ENCODE results near the gene CCDC34.

Gene CCDC34

GRCh38 chr11:27384227-27384626, 21.2 kb upstream of the CCDC34 start:
- no peaks in the 10 kb centered on the region for H3K27me3 ChIP-seq (ENCODE audit: insufficient read depth, low read length, poor library complexity, severe bottlenecking)
- no peaks in the 10 kb centered on the region for H3F3A ChIP-seq (ENCODE audit: low read depth)
- no peaks in the 10 kb centered on the region for H3K9me2 ChIP-seq (replicated peaks; ENCODE audit: low read depth, low read length)
- H3K9me3 ChIP-seq (ENCODE audit: insufficient read depth, low read depth, low read length), result no peaks in the 10 kb centered on the region
- no peak overlapping the region for H3K4me2 ChIP-seq (ENCODE audit: low read depth, low read length, poor library complexity, severe bottlenecking)
- H3K4me3 ChIP-seq (ENCODE audit: low read length, poor library complexity, severe bottlenecking), result no peak overlapping the region
- no peaks in the 10 kb centered on the region for H4K20me1 ChIP-seq (ENCODE audit: insufficient read depth, low read length, poor library complexity, severe bottlenecking)
- no peaks in the 10 kb centered on the region for H3K4me1 ChIP-seq (ENCODE audit: insufficient read depth, low read length, poor library complexity, severe bottlenecking)
- H3K79me2 ChIP-seq (ENCODE audit: insufficient read depth, low read length), result no peaks in the 10 kb centered on the region
- H3K9ac ChIP-seq (ENCODE audit: low read depth, low read length, poor library complexity, severe bottlenecking), result no peak overlapping the region
- H3K36me3 ChIP-seq (ENCODE audit: insufficient read depth, low read length), result no peaks in the 10 kb centered on the region
- H2AFZ ChIP-seq (ENCODE audit: low read length), result no peak overlapping the region
- no peak for TF ChIP-seq EZH2phosphoT487 (IDR thresholded peaks at IDR 0.05; ENCODE audit: borderline replicate concordance)
- TF ChIP-seq, protein P1, sequence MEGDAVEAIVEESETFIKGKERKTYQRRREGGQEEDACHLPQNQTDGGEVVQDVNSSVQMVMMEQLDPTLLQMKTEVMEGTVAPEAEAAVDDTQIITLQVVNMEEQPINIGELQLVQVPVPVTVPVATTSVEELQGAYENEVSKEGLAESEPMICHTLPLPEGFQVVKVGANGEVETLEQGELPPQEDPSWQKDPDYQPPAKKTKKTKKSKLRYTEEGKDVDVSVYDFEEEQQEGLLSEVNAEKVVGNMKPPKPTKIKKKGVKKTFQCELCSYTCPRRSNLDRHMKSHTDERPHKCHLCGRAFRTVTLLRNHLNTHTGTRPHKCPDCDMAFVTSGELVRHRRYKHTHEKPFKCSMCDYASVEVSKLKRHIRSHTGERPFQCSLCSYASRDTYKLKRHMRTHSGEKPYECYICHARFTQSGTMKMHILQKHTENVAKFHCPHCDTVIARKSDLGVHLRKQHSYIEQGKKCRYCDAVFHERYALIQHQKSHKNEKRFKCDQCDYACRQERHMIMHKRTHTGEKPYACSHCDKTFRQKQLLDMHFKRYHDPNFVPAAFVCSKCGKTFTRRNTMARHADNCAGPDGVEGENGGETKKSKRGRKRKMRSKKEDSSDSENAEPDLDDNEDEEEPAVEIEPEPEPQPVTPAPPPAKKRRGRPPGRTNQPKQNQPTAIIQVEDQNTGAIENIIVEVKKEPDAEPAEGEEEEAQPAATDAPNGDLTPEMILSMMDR (conservative IDR thresholded peaks at IDR 0.05; ENCODE audit: low read length), result no peak

DNA sequence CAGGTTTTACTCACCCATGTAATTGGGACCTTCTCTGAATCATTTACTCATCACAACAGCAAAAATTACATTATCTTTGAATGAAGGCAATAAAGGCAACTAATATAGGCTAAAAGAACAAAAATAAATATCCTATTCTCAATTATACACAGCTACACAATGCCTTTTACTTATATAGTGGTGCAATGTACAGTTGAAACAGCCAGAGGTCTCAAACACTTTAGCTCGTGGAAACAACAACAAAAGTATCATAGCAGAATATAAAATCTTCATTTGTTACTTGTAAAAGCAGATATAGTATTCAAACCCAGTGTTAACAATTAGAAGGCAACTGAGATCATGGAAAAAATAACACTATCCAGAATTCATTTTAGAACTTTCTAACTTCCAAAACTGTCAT, 20.6 kb upstream of the CCDC34 start:
- Histone ChIP-seq H3K9me2 (replicated peaks; ENCODE audit: low read depth, low read length) (no peaks in the 10 kb centered on the region), H3F3A (ENCODE audit: low read depth) (no peaks in the 10 kb centered on the region), H4K20me1 (ENCODE audit: insufficient read depth, low read length, poor library complexity, severe bottlenecking) (no peaks in the 10 kb centered on the region), H3K27me3 (ENCODE audit: insufficient read depth, low read length, poor library complexity, severe bottlenecking) (no peaks in the 10 kb centered on the region), H3K4me1 (ENCODE audit: insufficient read depth, low read length, poor library complexity, severe bottlenecking) (no peaks in the 10 kb centered on the region), H3K9me3 (ENCODE audit: insufficient read depth, low read depth, low read length) (no peaks in the 10 kb centered on the region), H3K4me3 (ENCODE audit: low read length, poor library complexity, severe bottlenecking) (no peak overlapping the region), H3K79me2 (ENCODE audit: insufficient read depth, low read length) (no peaks in the 10 kb centered on the region), H3K9ac (ENCODE audit: low read depth, low read length, poor library complexity, severe bottlenecking) (no peak overlapping the region), H2AFZ (ENCODE audit: low read length) (peak overlapping the region; percentile 23; the same call in 1 of the 2 replicates), H3K36me3 (ENCODE audit: insufficient read depth, low read length) (no peaks in the 10 kb centered on the region), H3K4me2 (ENCODE audit: low read depth, low read length, poor library complexity, severe bottlenecking) (no peak overlapping the region)
- TF ChIP-seq, protein P1 (conservative IDR thresholded peaks at IDR 0.05; ENCODE audit: low read length), result no peak
- no peak for TF ChIP-seq EZH2phosphoT487 (IDR thresholded peaks at IDR 0.05; ENCODE audit: borderline replicate concordance)

- Histone ChIP-seq H3K4me2 (ENCODE audit: low read depth, low read length, poor library complexity, severe bottlenecking) (no peak overlapping the region), H3K9me3 (ENCODE audit: insufficient read depth, low read depth, low read length) (no peaks in the 10 kb centered on the region), H3K9ac (ENCODE audit: low read depth, low read length, poor library complexity, severe bottlenecking) (no peak overlapping the region), H3K4me3 (ENCODE audit: low read length, poor library complexity, severe bottlenecking) (no peak overlapping the region), H4K20me1 (ENCODE audit: insufficient read depth, low read length, poor library complexity, severe bottlenecking) (no peaks in the 10 kb centered on the region), H3K9me2 (replicated peaks; ENCODE audit: low read depth, low read length) (no peaks in the 10 kb centered on the region), H3K36me3 (ENCODE audit: insufficient read depth, low read length) (no peaks in the 10 kb centered on the region), H3K27me3 (ENCODE audit: insufficient read depth, low read length, poor library complexity, severe bottlenecking) (no peaks in the 10 kb centered on the region), H2AFZ (ENCODE audit: low read length) (no peak overlapping the region), H3F3A (ENCODE audit: low read depth) (no peaks in the 10 kb centered on the region), H3K4me1 (ENCODE audit: insufficient read depth, low read length, poor library complexity, severe bottlenecking) (no peaks in the 10 kb centered on the region), H3K79me2 (ENCODE audit: insufficient read depth, low read length) (no peaks in the 10 kb centered on the region)
- TF ChIP-seq, protein P1 (conservative IDR thresholded peaks at IDR 0.05; ENCODE audit: low read length), result no peak
- TF ChIP-seq EZH2phosphoT487 (IDR thresholded peaks at IDR 0.05; ENCODE audit: borderline replicate concordance), result no peak
Measured at GRCh38 chr11:27381238-27381666, 18.2 kb upstream of the CCDC34 start.
